GM19463 (cell line): ENCODE measurements around the gene BAHCC1.
"Not testable (repeated sequence)": the region's sequence is repeated elsewhere in the genome, so short reads cannot be mapped to it uniquely, and the experiment has no call there.

ENCODE experiments used
- ATAC-seq: cut with Tn5 transposase; IDR thresholded peaks from one replicate; pipeline ENCODE4 v1.9.1; 2021; ENCODE audit warnings: mild to moderate bottlenecking, moderate library complexity; ENCODE audit not compliant: unreplicated experiment

The BAHCC1 gene

GRCh38 chr17:81411305-81411704 is 16.0 kb downstream of the BAHCC1 start:
- ATAC-seq: no peak

GRCh38 chr17:81412490-81413093 is 17.3 kb downstream of the BAHCC1 start:
- no peak for ATAC-seq

GRCh38 chr17:81413497-81414135 is 18.4 kb downstream of the BAHCC1 start:
- no peak for ATAC-seq

GRCh38 chr17:81414756-81415516 is 19.7 kb downstream of the BAHCC1 start:
- ATAC-seq: no peak

GRCh38 chr17:81415681-81416080 is 20.4 kb downstream of the BAHCC1 start:
- ATAC-seq: no peak

- ATAC-seq: no peak
Measured at GRCh38 chr17:81416612-81417011, 21.4 kb downstream of the BAHCC1 start.

- ATAC-seq: no peak
Measured at GRCh38 chr17:81417049-81417878, 22.0 kb downstream of the BAHCC1 start.

- ATAC-seq: no peak
Measured at GRCh38 chr17:81417879-81418709, 22.8 kb downstream of the BAHCC1 start.

GRCh38 chr17:81418710-81419318 is 23.6 kb downstream of the BAHCC1 start:
- no peak for ATAC-seq

GRCh38 chr17:81419319-81419885 is 24.1 kb downstream of the BAHCC1 start:
- no peak for ATAC-seq

- ATAC-seq: no peak
Measured at GRCh38 chr17:81419886-81420768, 24.9 kb downstream of the BAHCC1 start.

GRCh38 chr17:81420769-81421462 is 25.7 kb downstream of the BAHCC1 start:
- ATAC-seq: no peak

- no peak for ATAC-seq
Measured at GRCh38 chr17:81422776-81423697, 27.8 kb downstream of the BAHCC1 start.

- ATAC-seq: no peak
Measured at GRCh38 chr17:81423698-81424071, 28.4 kb downstream of the BAHCC1 start.

- no peak for ATAC-seq
Measured at GRCh38 chr17:81424151-81425017, 29.1 kb downstream of the BAHCC1 start.

- ATAC-seq: not testable (repeated sequence)
Measured at GRCh38 chr17:81425041-81425440, 29.8 kb downstream of the BAHCC1 start.
